Neural cell (in vitro differentiated cells): ENCODE measurements around the gene RBM46.

Experiments used
- EP300 ChIP-seq: fragments of 450-650 bp; conservative IDR thresholded peaks from 2 replicates; pipeline ENCODE4 v1.6.1; 2014; ENCODE audit warnings: antibody characterized with exemption, mild to moderate bottlenecking, moderate library complexity; ENCODE audit not compliant: poor library complexity, severe bottlenecking
- EZH2 ChIP-seq: fragments of 200-600, 300-800 bp; shearing (Covaris generic), sonication (generic); IDR thresholded peaks from 2 replicates; pipeline ENCODE4 v1.6.1; 2014; ENCODE audit warnings: antibody characterized with exemption, low read length, borderline replicate concordance, mild to moderate bottlenecking; ENCODE audit not compliant: insufficient read depth, poor library complexity, severe bottlenecking
- MXI1 ChIP-seq: fragments of 450-650 bp; conservative IDR thresholded peaks from 2 replicates; pipeline ENCODE4 v1.6.1; 2014; ENCODE audit warnings: antibody characterized with exemption, mild to moderate bottlenecking; ENCODE audit not compliant: poor library complexity, severe bottlenecking
- POLR2AphosphoS5 ChIP-seq: IDR thresholded peaks from 2 replicates; pipeline ENCODE4 v1.6.1; 2012
- RAD21 ChIP-seq: fragments of 450-650 bp; conservative IDR thresholded peaks from 2 replicates; pipeline ENCODE4 v1.6.1; 2014; ENCODE audit warnings: antibody characterized with exemption, mild to moderate bottlenecking, moderate library complexity
- SMC3 ChIP-seq: fragments of 450-650 bp; conservative IDR thresholded peaks from 2 replicates; pipeline ENCODE4 v1.6.1; 2014; ENCODE audit warnings: antibody characterized with exemption, mild to moderate bottlenecking, moderate library complexity; ENCODE audit not compliant: poor library complexity
- TAF1 ChIP-seq: IDR thresholded peaks from 2 replicates; pipeline ENCODE4 v1.6.1; 2012; ENCODE audit warnings: low read depth
- TF ChIP-seq, protein P1 (sequence below): fragments of 450-650 bp; IDR thresholded peaks from 2 replicates; pipeline ENCODE4 v1.5.1; 2014; ENCODE audit warnings: antibody characterized with exemption, mild to moderate bottlenecking, moderate library complexity; ENCODE audit not compliant: poor library complexity, severe bottlenecking
- TF ChIP-seq, protein P2 (sequence below): IDR thresholded peaks from 2 replicates; pipeline ENCODE4 v1.6.1; 2012; ENCODE audit warnings: borderline replicate concordance

DNA sequence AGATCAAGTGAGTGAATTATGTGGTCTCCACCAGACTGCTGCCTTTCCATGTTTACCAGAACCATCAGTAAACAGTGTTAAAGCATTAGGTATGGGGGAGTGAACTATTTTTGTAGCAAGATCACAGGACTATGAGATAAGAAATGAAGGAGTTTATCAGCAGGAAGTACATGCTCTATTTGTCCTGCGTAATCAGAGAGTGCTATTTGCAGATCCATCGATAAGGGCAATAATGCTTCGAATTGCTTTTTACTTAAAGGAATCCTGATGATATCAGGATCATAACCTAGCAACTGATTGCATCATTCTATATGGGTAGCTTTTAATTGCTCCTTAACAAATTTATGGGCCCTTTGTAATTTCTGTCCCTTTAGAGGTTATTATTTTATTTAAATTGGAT is 57.1 kb downstream of the RBM46 start:
- TF ChIP-seq, protein P1, sequence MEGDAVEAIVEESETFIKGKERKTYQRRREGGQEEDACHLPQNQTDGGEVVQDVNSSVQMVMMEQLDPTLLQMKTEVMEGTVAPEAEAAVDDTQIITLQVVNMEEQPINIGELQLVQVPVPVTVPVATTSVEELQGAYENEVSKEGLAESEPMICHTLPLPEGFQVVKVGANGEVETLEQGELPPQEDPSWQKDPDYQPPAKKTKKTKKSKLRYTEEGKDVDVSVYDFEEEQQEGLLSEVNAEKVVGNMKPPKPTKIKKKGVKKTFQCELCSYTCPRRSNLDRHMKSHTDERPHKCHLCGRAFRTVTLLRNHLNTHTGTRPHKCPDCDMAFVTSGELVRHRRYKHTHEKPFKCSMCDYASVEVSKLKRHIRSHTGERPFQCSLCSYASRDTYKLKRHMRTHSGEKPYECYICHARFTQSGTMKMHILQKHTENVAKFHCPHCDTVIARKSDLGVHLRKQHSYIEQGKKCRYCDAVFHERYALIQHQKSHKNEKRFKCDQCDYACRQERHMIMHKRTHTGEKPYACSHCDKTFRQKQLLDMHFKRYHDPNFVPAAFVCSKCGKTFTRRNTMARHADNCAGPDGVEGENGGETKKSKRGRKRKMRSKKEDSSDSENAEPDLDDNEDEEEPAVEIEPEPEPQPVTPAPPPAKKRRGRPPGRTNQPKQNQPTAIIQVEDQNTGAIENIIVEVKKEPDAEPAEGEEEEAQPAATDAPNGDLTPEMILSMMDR = no peak
- TF ChIP-seq POLR2AphosphoS5 (no peak), EZH2 (no peak), RAD21 (no peak), SMC3 (no peak), EP300 (no peak), TAF1 (no peak), MXI1 (no peak)
- TF ChIP-seq, protein P2, sequence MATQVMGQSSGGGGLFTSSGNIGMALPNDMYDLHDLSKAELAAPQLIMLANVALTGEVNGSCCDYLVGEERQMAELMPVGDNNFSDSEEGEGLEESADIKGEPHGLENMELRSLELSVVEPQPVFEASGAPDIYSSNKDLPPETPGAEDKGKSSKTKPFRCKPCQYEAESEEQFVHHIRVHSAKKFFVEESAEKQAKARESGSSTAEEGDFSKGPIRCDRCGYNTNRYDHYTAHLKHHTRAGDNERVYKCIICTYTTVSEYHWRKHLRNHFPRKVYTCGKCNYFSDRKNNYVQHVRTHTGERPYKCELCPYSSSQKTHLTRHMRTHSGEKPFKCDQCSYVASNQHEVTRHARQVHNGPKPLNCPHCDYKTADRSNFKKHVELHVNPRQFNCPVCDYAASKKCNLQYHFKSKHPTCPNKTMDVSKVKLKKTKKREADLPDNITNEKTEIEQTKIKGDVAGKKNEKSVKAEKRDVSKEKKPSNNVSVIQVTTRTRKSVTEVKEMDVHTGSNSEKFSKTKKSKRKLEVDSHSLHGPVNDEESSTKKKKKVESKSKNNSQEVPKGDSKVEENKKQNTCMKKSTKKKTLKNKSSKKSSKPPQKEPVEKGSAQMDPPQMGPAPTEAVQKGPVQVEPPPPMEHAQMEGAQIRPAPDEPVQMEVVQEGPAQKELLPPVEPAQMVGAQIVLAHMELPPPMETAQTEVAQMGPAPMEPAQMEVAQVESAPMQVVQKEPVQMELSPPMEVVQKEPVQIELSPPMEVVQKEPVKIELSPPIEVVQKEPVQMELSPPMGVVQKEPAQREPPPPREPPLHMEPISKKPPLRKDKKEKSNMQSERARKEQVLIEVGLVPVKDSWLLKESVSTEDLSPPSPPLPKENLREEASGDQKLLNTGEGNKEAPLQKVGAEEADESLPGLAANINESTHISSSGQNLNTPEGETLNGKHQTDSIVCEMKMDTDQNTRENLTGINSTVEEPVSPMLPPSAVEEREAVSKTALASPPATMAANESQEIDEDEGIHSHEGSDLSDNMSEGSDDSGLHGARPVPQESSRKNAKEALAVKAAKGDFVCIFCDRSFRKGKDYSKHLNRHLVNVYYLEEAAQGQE = no peak
